ENCODE results near the gene ADGRL1.
"Not testable (repeated sequence)": the region's sequence is repeated elsewhere in the genome, so short reads cannot be mapped to it uniquely, and the experiment has no call there.

Gene ADGRL1

GRCh38 chr19:14217886-14218285, 11.9 kb upstream of the ADGRL1 start:
- DNase-seq = not testable (repeated sequence)

GRCh38 chr19:14214580-14214979, 8.6 kb upstream of the ADGRL1 start:
- no peak for DNase-seq

- DNase-seq = not testable (repeated sequence)
Measured at GRCh38 chr19:14210182-14210581, 4.2 kb upstream of the ADGRL1 start.

GRCh38 chr19:14209401-14209800, 3.4 kb upstream of the ADGRL1 start:
- DNase-seq = not testable (repeated sequence)

GRCh38 chr19:14208496-14208895, 2.5 kb upstream of the ADGRL1 start:
- not testable (repeated sequence) for DNase-seq

GRCh38 chr19:14207796-14208195, 1.8 kb upstream of the ADGRL1 start:
- not testable (repeated sequence) for DNase-seq

- peak; percentile 40 to 61 for DNase-seq
Measured at GRCh38 chr19:14206737-14207726, 1.1 kb upstream of the ADGRL1 start.

GRCh38 chr19:14206308-14206707, 339 bp upstream of the ADGRL1 start:
- DNase-seq = not testable (repeated sequence)

- DNase-seq = not testable (repeated sequence)
Measured at GRCh38 chr19:14204676-14205451, 1.1 kb downstream of the ADGRL1 start.

GRCh38 chr19:14204219-14204618, 1.8 kb downstream of the ADGRL1 start:
- not testable (repeated sequence) for DNase-seq

GRCh38 chr19:14203788-14204187, 2.2 kb downstream of the ADGRL1 start:
- not testable (repeated sequence) for DNase-seq

- DNase-seq = no peak
Measured at GRCh38 chr19:14203177-14203576, 2.8 kb downstream of the ADGRL1 start.

GRCh38 chr19:14201481-14201880, 4.5 kb downstream of the ADGRL1 start:
- DNase-seq = not testable (repeated sequence)

- DNase-seq = peak in 1 of 2 donors; percentile 46
Measured at GRCh38 chr19:14200147-14200841, 5.7 kb downstream of the ADGRL1 start.

GRCh38 chr19:14198384-14199376, 7.3 kb downstream of the ADGRL1 start:
- no peak for DNase-seq

GRCh38 chr19:14197882-14198281, 8.1 kb downstream of the ADGRL1 start:
- no peak for DNase-seq

GRCh38 chr19:14197288-14197687, 8.7 kb downstream of the ADGRL1 start:
- not testable (repeated sequence) for DNase-seq

- peak in 1 of 2 donors; percentile 86 for DNase-seq
Measured at GRCh38 chr19:14196105-14196504, 9.9 kb downstream of the ADGRL1 start.

- DNase-seq = not testable (repeated sequence)
Measured at GRCh38 chr19:14195216-14195615, 10.8 kb downstream of the ADGRL1 start.

GRCh38 chr19:14189415-14189814, 16.6 kb downstream of the ADGRL1 start:
- no peak for DNase-seq

- DNase-seq = not testable (repeated sequence)
Measured at GRCh38 chr19:14188086-14188485, 17.9 kb downstream of the ADGRL1 start.

GRCh38 chr19:14187561-14187960, 18.4 kb downstream of the ADGRL1 start:
- no peak for DNase-seq

Data from inflammatory macrophage treated with lipopolysaccharide for 1 hour (primary cell).